Measurements from ENCODE around the gene MAP2K3. TPM values are rescaled to one million over a fixed set of nuclear protein-coding genes. Genes with fewer than 3 reads are reported as not detected.
A peak's percentile ranks its signal among the peaks of the same experiment; 100 is the strongest.

The MAP2K3 gene
- total and polyA plus RNA-seq, 12 donors, result 6.4 to 64.8 (median 32.2) TPM

GRCh38 chr17:21272881-21273792 is 11.4 kb upstream of the MAP2K3 start:
- Histone ChIP-seq H3K27ac (no peak overlapping the region), H3K9me3 (replicated peaks in 1 of 3) (no peaks in the 10 kb centered on the region), H3K27me3 (no peaks in the 10 kb centered on the region), H3K36me3 (replicated peaks in 1 of 2) (no peaks in the 10 kb centered on the region), H3K4me3 (no peak overlapping the region), H3K4me1 (replicated peaks in 1 of 2) (peaks cover 0 to 12% of the 10 kb centered on the region in 2 donors)
- 72 to 85% (median 79%) methylated on average over 14 of the region's 14 CpGs for WGBS, 4 donors
- intact Hi-C loops (cut with DNase I), result no loop called here
- no peak for TF ChIP-seq POLR2A (IDR thresholded peaks at IDR 0.05)
- DNase-seq, result no peak

GRCh38 chr17:21275047-21275578 is 9.4 kb upstream of the MAP2K3 start:
- no peak for TF ChIP-seq POLR2A (IDR thresholded peaks at IDR 0.05)
- TF ChIP-seq CTCF (IDR thresholded peaks at IDR 0.05), result no peak
- intact Hi-C loops (cut with DNase I), result loop anchor here in 1 of 2 donors (5.0 kb wide), 1 partner anchor 237 kb away; no protein-coding TSS in a partner anchor
- H3K4me3 ChIP-seq, result peak overlapping the region in 2 of 4 donors; percentile 35 to 50
- peaks cover 0 to 12% of the 10 kb centered on the region in 2 donors for H3K4me1 ChIP-seq (replicated peaks in 1 of 2)
- H3K27ac ChIP-seq, result peak overlapping the region in 1 of 5 donors; percentile 11
- DNase-seq, result peak in 1 of 7 donors; percentile 58
- H3K27me3 ChIP-seq, result no peaks in the 10 kb centered on the region
- H3K36me3 ChIP-seq (replicated peaks in 1 of 2), result no peaks in the 10 kb centered on the region
- H3K9me3 ChIP-seq (replicated peaks in 1 of 3), result no peaks in the 10 kb centered on the region
- WGBS, 4 donors, result 23 to 27% (median 24%) methylated on average over 15 to 20 of the region's 20 CpGs

- Histone ChIP-seq H3K27me3 (no peaks in the 10 kb centered on the region), H3K4me3 (peak overlapping the region in 2 of 4 donors; percentile 35 to 50), H3K9me3 (replicated peaks in 1 of 3) (no peaks in the 10 kb centered on the region), H3K4me1 (replicated peaks in 1 of 2) (peaks cover 0 to 12% of the 10 kb centered on the region in 2 donors), H3K27ac (peak overlapping the region in 1 of 5 donors; percentile 11), H3K36me3 (replicated peaks in 1 of 2) (no peaks in the 10 kb centered on the region)
- DNase-seq, result peak; percentile 89 to 96 (median 95)
- TF ChIP-seq POLR2A (IDR thresholded peaks at IDR 0.05), result peak; percentile 21 to 49
- TF ChIP-seq CTCF (IDR thresholded peaks at IDR 0.05), result no peak
- intact Hi-C loops (cut with DNase I), result loop anchor here in 1 of 2 donors (5.0 kb wide), 1 partner anchor 237 kb away; no protein-coding TSS in a partner anchor
- 0 to 1% (median 0%) methylated on average over 9 to 52 of the region's 52 CpGs for WGBS, 4 donors
Observed at GRCh38 chr17:21275579-21276263, 8.8 kb upstream of the MAP2K3 start.

GRCh38 chr17:21276264-21276588 is 8.3 kb upstream of the MAP2K3 start:
- no peak overlapping the region for H3K27ac ChIP-seq
- no peaks in the 10 kb centered on the region for H3K9me3 ChIP-seq (replicated peaks in 1 of 3)
- WGBS, 4 donors, result 11 to 22% (median 16%) methylated on average over 9 to 17 of the region's 17 CpGs
- DNase-seq, result no peak
- peak overlapping the region in 2 of 4 donors; percentile 35 to 50 for H3K4me3 ChIP-seq
- no peaks in the 10 kb centered on the region for H3K27me3 ChIP-seq
- H3K4me1 ChIP-seq (replicated peaks in 1 of 2), result peaks cover 0 to 12% of the 10 kb centered on the region in 2 donors
- TF ChIP-seq POLR2A (IDR thresholded peaks at IDR 0.05) (no peak), CTCF (IDR thresholded peaks at IDR 0.05) (no peak)
- no peaks in the 10 kb centered on the region for H3K36me3 ChIP-seq (replicated peaks in 1 of 2)
- intact Hi-C loops (cut with DNase I), result loop anchor here in 1 of 2 donors (5.0 kb wide), 1 partner anchor 236 kb away; no protein-coding TSS in a partner anchor

Data from adrenal gland (tissue), 12 donors.